Astrocyte of the spinal cord (primary cell): ENCODE results near the gene ADK.
"Not testable (repeated sequence)": the region's sequence is repeated elsewhere in the genome, so short reads cannot be mapped to it uniquely, and the experiment has no call there.

ENCODE experiments used
- DNase-seq: peaks from one replicate; pipeline ENCODE4 v3.0.0; 2011; ENCODE audit warnings: low read depth, low spot score
- H3K4me3 ChIP-seq: 2 replicates; pipeline ENCODE4 v1.5.1; 2011; ENCODE audit warnings: low read depth, mild to moderate bottlenecking, low read length, moderate library complexity
- in situ Hi-C: cut with HindIII; loops from 2 replicates; pipeline ENCODE4 v1.10.0; 2017; ENCODE audit warnings: low sequenced_read_pairs
- TF ChIP-seq, protein P1 (sequence below): IDR thresholded peaks from 2 replicates; pipeline ENCODE4 v1.5.1; 2012; ENCODE audit warnings: low read depth, mild to moderate bottlenecking, low read length, inconsistent platforms

The ADK gene

DNA sequence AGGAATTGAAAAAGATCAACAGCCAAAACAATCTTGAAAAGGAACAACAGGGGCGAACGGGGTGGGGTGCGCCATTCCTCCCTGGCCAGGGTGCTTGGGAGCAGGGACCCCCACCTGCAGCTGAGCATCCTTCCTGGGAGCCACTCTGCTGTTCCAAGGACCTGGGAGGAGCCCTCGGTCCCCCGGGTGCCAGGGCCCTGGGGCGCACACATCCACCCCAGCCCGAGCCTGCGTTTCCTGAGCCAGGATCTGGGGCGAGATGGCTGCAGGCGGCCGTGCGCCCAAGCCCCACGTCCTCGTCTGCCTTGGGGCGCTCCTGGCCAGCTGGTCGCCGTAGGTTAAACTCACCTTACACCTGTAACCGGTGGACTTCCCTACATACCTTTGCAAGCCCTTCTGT, 11.0 kb upstream of the ADK start:
- TF ChIP-seq, protein P1, sequence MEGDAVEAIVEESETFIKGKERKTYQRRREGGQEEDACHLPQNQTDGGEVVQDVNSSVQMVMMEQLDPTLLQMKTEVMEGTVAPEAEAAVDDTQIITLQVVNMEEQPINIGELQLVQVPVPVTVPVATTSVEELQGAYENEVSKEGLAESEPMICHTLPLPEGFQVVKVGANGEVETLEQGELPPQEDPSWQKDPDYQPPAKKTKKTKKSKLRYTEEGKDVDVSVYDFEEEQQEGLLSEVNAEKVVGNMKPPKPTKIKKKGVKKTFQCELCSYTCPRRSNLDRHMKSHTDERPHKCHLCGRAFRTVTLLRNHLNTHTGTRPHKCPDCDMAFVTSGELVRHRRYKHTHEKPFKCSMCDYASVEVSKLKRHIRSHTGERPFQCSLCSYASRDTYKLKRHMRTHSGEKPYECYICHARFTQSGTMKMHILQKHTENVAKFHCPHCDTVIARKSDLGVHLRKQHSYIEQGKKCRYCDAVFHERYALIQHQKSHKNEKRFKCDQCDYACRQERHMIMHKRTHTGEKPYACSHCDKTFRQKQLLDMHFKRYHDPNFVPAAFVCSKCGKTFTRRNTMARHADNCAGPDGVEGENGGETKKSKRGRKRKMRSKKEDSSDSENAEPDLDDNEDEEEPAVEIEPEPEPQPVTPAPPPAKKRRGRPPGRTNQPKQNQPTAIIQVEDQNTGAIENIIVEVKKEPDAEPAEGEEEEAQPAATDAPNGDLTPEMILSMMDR = no peak
- in situ Hi-C loops = no loop called here
- no peak for DNase-seq
- no peak overlapping the region for H3K4me3 ChIP-seq

GRCh38 chr10:74140553-74140952, 10.5 kb upstream of the ADK start:
- H3K4me3 ChIP-seq = no peak overlapping the region
- DNase-seq = no peak
- TF ChIP-seq, protein P1 = no peak
- in situ Hi-C loops = no loop called here

- DNase-seq = peak; percentile 93
- in situ Hi-C loops = no loop called here
These were observed 5.9 kb upstream of the ADK start for GRCh38 chr10:74145133-74145532.

GRCh38 chr10:74146980-74147379, 4.0 kb upstream of the ADK start:
- DNase-seq, H3K4me3 ChIP-seq, in situ Hi-C loops: not testable (repeated sequence)

More at GRCh38 chr10:74145133-74145532, 5.9 kb upstream of the ADK start:
- H3K4me3 ChIP-seq = no peak overlapping the region
- TF ChIP-seq, protein P1 = no peak

- H3K4me3 ChIP-seq = peak within 1 kb of the TSS; percentile 87
- TF ChIP-seq, protein P1 = no peak
- in situ Hi-C loops = no loop called here
- DNase-seq = no peak
These were observed 624 bp upstream of the ADK start, which contains the start of gene AP3M1 for GRCh38 chr10:74150204-74150989. Gene AP3M1 (minus strand): TSS chr10:74150828. CDS start chr10:74138379, 12,449 bp downstream.

GRCh38 chr10:74151879-74152722, 1.1 kb downstream of the ADK start:
- no peak for DNase-seq
- TF ChIP-seq, protein P1 = no peak
- peak overlapping the region; percentile 87 for H3K4me3 ChIP-seq
- in situ Hi-C loops = no loop called here

- peak; percentile 25 for DNase-seq
- TF ChIP-seq, protein P1 = peak; percentile 45
- in situ Hi-C loops = no loop called here
- H3K4me3 ChIP-seq = no peak overlapping the region
These were observed 2.1 kb downstream of the ADK start for GRCh38 chr10:74153123-74153522.
